Thyroid gland (tissue), 4 donors: ENCODE data around the gene C19orf85. TPM values are rescaled to one million over a fixed set of nuclear protein-coding genes. Genes with fewer than 3 reads are reported as not detected.
A peak's percentile ranks its signal among the peaks of the same experiment; 100 is the strongest.

Experiments used
- DNase-seq, 2 donors: peaks; one replicate each; pipeline ENCODE4 v3.0.0-alpha.2; 2019
- H3K27ac ChIP-seq, 3 donors: fragments of 200-600 bp; sonication (generic); 1 replicate in 2 of 3; 2 replicates in 1 of 3; pipeline ENCODE4 v1.5.1; 2016 to 2019; ENCODE audit warnings: mild to moderate bottlenecking in 1 of 3, moderate library complexity in 1 of 3
- H3K27me3 ChIP-seq: fragments of 200-600 bp; sonication (generic); one replicate; pipeline ENCODE4 v1.5.1; 2019
- H3K36me3 ChIP-seq, 2 donors: fragments of 200-600 bp; sonication (generic); one replicate each; pipeline ENCODE4 v1.5.1; 2016 to 2019
- H3K4me1 ChIP-seq, 2 donors: fragments of 200-600 bp; sonication (generic); one replicate each; pipeline ENCODE4 v1.5.1; 2017 to 2019
- H3K4me3 ChIP-seq, 3 donors: fragments of 200-600 bp; sonication (generic); replicated peaks in 1 of 3; 1 replicate in 2 of 3; 2 replicates in 1 of 3; pipeline ENCODE4 v1.5.1; 2016; ENCODE audit warnings: mild to moderate bottlenecking in 1 of 3
- H3K9me3 ChIP-seq: fragments of 200-600 bp; sonication (generic); one replicate; pipeline ENCODE4 v1.5.1; 2017
- CTCF ChIP-seq, 6 experiments: fragments of 200-600 bp in 3 of 6; fragments of 450-650 bp in 3 of 6; sonication (generic) in 3 of 6; IDR thresholded peaks; one replicate each; pipeline ENCODE4 v1.5.1; 2016 to 2019; ENCODE audit warnings: antibody characterized with exemption in 6 of 6, mild to moderate bottlenecking in 2 of 6, inconsistent platforms in 1 of 6, moderate library complexity in 1 of 6
- POLR2A ChIP-seq, 2 donors: fragments of 450-650 bp; IDR thresholded peaks; one replicate each; pipeline ENCODE4 v1.6.1; 2017; ENCODE audit warnings: antibody characterized with exemption in 2 of 2, mild to moderate bottlenecking in 2 of 2, moderate library complexity in 1 of 2
- WGBS, 2 donors: methylation state at CpG; one replicate each; pipeline ENCODE4 v1.1.5; 2017; 5-methylcytosine and 5-hydroxymethylcytosine counted together
- intact Hi-C: fragments of 100-400 bp; cut with DNase I; formaldehyde crosslinking; loops from one replicate; pipeline ENCODE4 v1.15.1; 2023
- total RNA-seq, 4 donors: library from RNA; depleted of rRNA; stranded (reverse); fragments of >200 nt; gene quantifications; one replicate each; pipeline ENCODE4 v1.2.3, GENCODE V29; 2016

Gene C19orf85
- total RNA-seq, 4 donors from 2014 or later = not detected

- Histone ChIP-seq H3K4me3 (no peak overlapping the region), H3K9me3 (no peaks in the 10 kb centered on the region), H3K27me3 (no peaks in the 10 kb centered on the region), H3K27ac (no peak overlapping the region), H3K36me3 (no peaks in the 10 kb centered on the region), H3K4me1 (no peaks in the 10 kb centered on the region)
- intact Hi-C loops = no loop called here
- no peak for DNase-seq
- WGBS, 2 donors = 68 to 80% methylated on average over 11 of the region's 11 CpGs
- no peak for TF ChIP-seq POLR2A (IDR thresholded peaks at IDR 0.05)
- TF ChIP-seq CTCF (IDR thresholded peaks at IDR 0.05) = no peak
These were observed 31.2 kb upstream of the C19orf85 start for GRCh38 chr19:55495646-55496349.

GRCh38 chr19:55494172-55494761, 29.7 kb upstream of the C19orf85 start:
- no peak for TF ChIP-seq POLR2A (IDR thresholded peaks at IDR 0.05)
- no peak for TF ChIP-seq CTCF (IDR thresholded peaks at IDR 0.05)
- Histone ChIP-seq H3K4me1 (no peaks in the 10 kb centered on the region), H3K36me3 (no peaks in the 10 kb centered on the region), H3K9me3 (no peaks in the 10 kb centered on the region), H3K27ac (peak overlapping the region; percentile 39 to 71 (median 63)), H3K4me3 (peak overlapping the region in 1 of 3 donors; percentile 3), H3K27me3 (no peaks in the 10 kb centered on the region)
- intact Hi-C loops = no loop called here
- WGBS, 2 donors = 47 to 53% methylated on average over 16 to 22 of the region's 22 CpGs
- no peak for DNase-seq

- no peak overlapping the region for H3K4me3 ChIP-seq
- intact Hi-C loops = no loop called here
- 33 to 49% methylated on average over 5 to 28 of the region's 38 CpGs for WGBS, 2 donors
- no peak for DNase-seq
- H3K4me1 ChIP-seq = no peaks in the 10 kb centered on the region
- H3K27me3 ChIP-seq = no peaks in the 10 kb centered on the region
- no peak for TF ChIP-seq CTCF (IDR thresholded peaks at IDR 0.05)
- TF ChIP-seq POLR2A (IDR thresholded peaks at IDR 0.05) = no peak
- H3K9me3 ChIP-seq = no peaks in the 10 kb centered on the region
- no peaks in the 10 kb centered on the region for H3K36me3 ChIP-seq
- H3K27ac ChIP-seq = peak overlapping the region; percentile 49 to 71 (median 63)
These were observed 29.2 kb upstream of the C19orf85 start for GRCh38 chr19:55493645-55494171.

GRCh38 chr19:55493052-55493644, 28.6 kb upstream of the C19orf85 start:
- Histone ChIP-seq H3K27me3 (no peaks in the 10 kb centered on the region), H3K9me3 (no peaks in the 10 kb centered on the region), H3K4me1 (no peaks in the 10 kb centered on the region), H3K27ac (peak overlapping the region; percentile 49 to 71 (median 63)), H3K4me3 (no peak overlapping the region), H3K36me3 (no peaks in the 10 kb centered on the region)
- intact Hi-C loops = no loop called here
- TF ChIP-seq POLR2A (IDR thresholded peaks at IDR 0.05) (no peak), CTCF (IDR thresholded peaks at IDR 0.05) (no peak)
- DNase-seq = no peak
- 60 to 66% methylated on average over 11 to 14 of the region's 18 CpGs for WGBS, 2 donors
